Coronary artery (tissue), 2 donors: ENCODE data around the gene MIDN.

Source experiments
- DNase-seq: peaks from one replicate; pipeline ENCODE4 v3.0.0-alpha.2; 2017; ENCODE audit warnings: low spot score
- H3K27ac ChIP-seq, 2 donors: fragments of 200-600 bp; sonication (generic); one replicate each; pipeline ENCODE4 v1.5.1; 2016 to 2019
- H3K4me3 ChIP-seq: fragments of 200-600 bp; sonication (generic); 2 replicates; pipeline ENCODE4 v1.5.1; 2016; ENCODE audit warnings: mild to moderate bottlenecking, moderate library complexity
- CTCF ChIP-seq: fragments of 200-600 bp; sonication (generic); IDR thresholded peaks from one replicate; pipeline ENCODE4 v1.5.1; 2019; ENCODE audit warnings: antibody characterized with exemption

The MIDN gene

DNA sequence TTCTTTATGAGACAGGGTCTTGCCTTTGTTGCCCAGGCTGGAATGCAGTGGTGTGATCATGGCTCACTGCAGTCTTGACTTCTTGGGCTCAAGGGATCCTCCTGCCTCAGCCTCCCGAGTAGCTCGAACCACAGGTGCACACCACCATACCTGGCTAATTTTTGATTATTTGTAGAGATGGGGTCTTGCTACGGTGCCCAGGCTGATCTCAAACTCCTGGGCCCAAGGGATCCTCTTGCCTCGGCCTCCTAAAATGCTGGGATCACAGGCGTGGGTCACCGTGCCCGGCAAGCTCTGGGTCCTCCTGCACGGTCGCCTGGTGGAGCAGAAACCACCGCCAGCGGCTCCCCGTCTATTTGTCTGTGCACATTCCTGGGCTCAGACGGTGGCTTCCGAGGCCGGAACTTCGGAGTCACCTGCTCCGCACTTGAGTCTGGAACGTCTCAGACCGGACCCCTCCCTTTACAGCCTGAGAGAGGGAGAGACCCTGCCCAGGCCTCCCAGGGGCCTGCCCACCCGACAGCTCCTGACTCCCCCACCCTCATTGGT is 59.4 kb downstream of the MIDN start:
- no peak for DNase-seq
- Histone ChIP-seq H3K27ac (no peak overlapping the region), H3K4me3 (no peak overlapping the region)
- TF ChIP-seq CTCF, result no peak

GRCh38 chr19:1308718-1309117 is 60.3 kb downstream of the MIDN start:
- H3K27ac ChIP-seq, result no peak overlapping the region
- DNase-seq, result no peak
- no peak overlapping the region for H3K4me3 ChIP-seq
- no peak for TF ChIP-seq CTCF
